T-helper 1 cell treated with Interleukin-12 subunit alpha and Interleukin-12 subunit beta and Interleukin-4 antibody, amounts not matched to agents 30 μg/mL and 1 μg/mL, for 36 hours (primary cell): Measurements from ENCODE around the gene AIFM1.

Experiments used
- H3K27ac Mint-ChIP-seq: one replicate; pipeline ENCODE4 v1.8.0; 2021; ENCODE audit warnings: mild to moderate bottlenecking, mixed read lengths
- H3K27me3 Mint-ChIP-seq: one replicate; pipeline ENCODE4 v1.8.0; 2021; ENCODE audit warnings: low read depth, mixed read lengths
- H3K36me3 Mint-ChIP-seq: one replicate; pipeline ENCODE4 v1.8.0; 2021; ENCODE audit warnings: low read depth, mixed read lengths
- H3K4me1 Mint-ChIP-seq: one replicate; pipeline ENCODE4 v1.8.0; 2021; ENCODE audit warnings: low read depth, mixed read lengths
- H3K4me3 Mint-ChIP-seq: one replicate; pipeline ENCODE4 v1.8.0; 2021; ENCODE audit warnings: mild to moderate bottlenecking, moderate library complexity, mixed read lengths
- H3K9me3 Mint-ChIP-seq: one replicate; pipeline ENCODE4 v1.8.0; 2021; ENCODE audit warnings: mixed read lengths

AIFM1 gene

GRCh38 chrX:130165703-130166502 lies at the start of gene AIFM1:
Gene AIFM1 (minus strand): TSS chrX:130165841. CDS start chrX:130165656, 185 bp downstream.
- H3K27ac Mint-ChIP-seq = peak within 1 kb of the TSS; percentile 96
- H3K4me3 Mint-ChIP-seq = peak within 1 kb of the TSS; percentile 90
- H3K36me3 Mint-ChIP-seq = no peaks in the 10 kb centered on the region
- H3K27me3 Mint-ChIP-seq = no peaks in the 10 kb centered on the region
- no peaks in the 10 kb centered on the region for H3K9me3 Mint-ChIP-seq
- H3K4me1 Mint-ChIP-seq = peaks cover 27% of the 10 kb centered on the region

GRCh38 chrX:130213376-130213775 lies 47.7 kb upstream of the AIFM1 start:
- H3K36me3 Mint-ChIP-seq = peaks cover 23% of the 10 kb centered on the region
- no peaks in the 10 kb centered on the region for H3K27me3 Mint-ChIP-seq
- no peak overlapping the region for H3K4me3 Mint-ChIP-seq
- H3K4me1 Mint-ChIP-seq = peaks cover 12% of the 10 kb centered on the region
- peak overlapping the region; percentile 62 for H3K27ac Mint-ChIP-seq
- H3K9me3 Mint-ChIP-seq = no peaks in the 10 kb centered on the region

- Mint-ChIP-seq H3K27ac (peak overlapping the region; percentile 19), H3K36me3 (peaks cover 22% of the 10 kb centered on the region), H3K4me3 (no peak overlapping the region), H3K9me3 (no peaks in the 10 kb centered on the region), H3K27me3 (no peaks in the 10 kb centered on the region), H3K4me1 (peaks cover 12% of the 10 kb centered on the region)
Observed at GRCh38 chrX:130212371-130212770, 46.7 kb upstream of the AIFM1 start.

GRCh38 chrX:130211415-130212186 lies 46.0 kb upstream of the AIFM1 start:
- H3K4me3 Mint-ChIP-seq = no peak overlapping the region
- no peaks in the 10 kb centered on the region for H3K9me3 Mint-ChIP-seq
- H3K36me3 Mint-ChIP-seq = peaks cover 22% of the 10 kb centered on the region
- peaks cover 12% of the 10 kb centered on the region for H3K4me1 Mint-ChIP-seq
- no peaks in the 10 kb centered on the region for H3K27me3 Mint-ChIP-seq
- peak overlapping the region; percentile 43 for H3K27ac Mint-ChIP-seq

- Mint-ChIP-seq H3K27me3 (no peaks in the 10 kb centered on the region), H3K27ac (no peak overlapping the region), H3K36me3 (peaks cover 9% of the 10 kb centered on the region), H3K4me1 (no peaks in the 10 kb centered on the region), H3K9me3 (no peaks in the 10 kb centered on the region), H3K4me3 (no peak overlapping the region)
Observed at GRCh38 chrX:130204647-130205046, 39.0 kb upstream of the AIFM1 start.

GRCh38 chrX:130197464-130197863 lies 31.8 kb upstream of the AIFM1 start:
- H3K27ac Mint-ChIP-seq = no peak overlapping the region
- H3K4me1 Mint-ChIP-seq = peaks cover under 1% of the 10 kb centered on the region
- no peaks in the 10 kb centered on the region for H3K9me3 Mint-ChIP-seq
- peaks cover 4% of the 10 kb centered on the region for H3K27me3 Mint-ChIP-seq
- H3K4me3 Mint-ChIP-seq = no peak overlapping the region
- no peaks in the 10 kb centered on the region for H3K36me3 Mint-ChIP-seq

GRCh38 chrX:130196466-130196865 lies 30.8 kb upstream of the AIFM1 start:
- H3K27me3 Mint-ChIP-seq = peaks cover 4% of the 10 kb centered on the region
- H3K9me3 Mint-ChIP-seq = no peaks in the 10 kb centered on the region
- H3K4me3 Mint-ChIP-seq = no peak overlapping the region
- H3K36me3 Mint-ChIP-seq = no peaks in the 10 kb centered on the region
- H3K27ac Mint-ChIP-seq = no peak overlapping the region
- peaks cover 2% of the 10 kb centered on the region for H3K4me1 Mint-ChIP-seq

GRCh38 chrX:130190801-130191200 lies 25.2 kb upstream of the AIFM1 start:
- H3K4me1 Mint-ChIP-seq = peaks cover 2% of the 10 kb centered on the region
- H3K9me3 Mint-ChIP-seq = no peaks in the 10 kb centered on the region
- no peak overlapping the region for H3K4me3 Mint-ChIP-seq
- H3K36me3 Mint-ChIP-seq = no peaks in the 10 kb centered on the region
- no peak overlapping the region for H3K27ac Mint-ChIP-seq
- peaks cover 4% of the 10 kb centered on the region for H3K27me3 Mint-ChIP-seq

- Mint-ChIP-seq H3K4me1 (peaks cover 5% of the 10 kb centered on the region), H3K27me3 (no peaks in the 10 kb centered on the region), H3K9me3 (no peaks in the 10 kb centered on the region), H3K36me3 (no peaks in the 10 kb centered on the region), H3K27ac (no peak overlapping the region), H3K4me3 (no peak overlapping the region)
Observed at GRCh38 chrX:130186651-130187050, 21.0 kb upstream of the AIFM1 start.

GRCh38 chrX:130184857-130185256 lies 19.2 kb upstream of the AIFM1 start:
- H3K36me3 Mint-ChIP-seq = peaks cover 2% of the 10 kb centered on the region
- no peak overlapping the region for H3K27ac Mint-ChIP-seq

GRCh38 chrX:130184168-130184567 lies 18.5 kb upstream of the AIFM1 start:
- peak overlapping the region; percentile 46 for H3K4me3 Mint-ChIP-seq
- H3K27ac Mint-ChIP-seq = peak overlapping the region; percentile 59
- no peaks in the 10 kb centered on the region for H3K9me3 Mint-ChIP-seq
- H3K27me3 Mint-ChIP-seq = no peaks in the 10 kb centered on the region
- peaks cover 7% of the 10 kb centered on the region for H3K36me3 Mint-ChIP-seq
- H3K4me1 Mint-ChIP-seq = peaks cover 14% of the 10 kb centered on the region

More at GRCh38 chrX:130184857-130185256, 19.2 kb upstream of the AIFM1 start:
- Mint-ChIP-seq H3K4me1 (peaks cover 9% of the 10 kb centered on the region), H3K4me3 (no peak overlapping the region), H3K9me3 (no peaks in the 10 kb centered on the region), H3K27me3 (no peaks in the 10 kb centered on the region)

- H3K27me3 Mint-ChIP-seq = no peaks in the 10 kb centered on the region
- no peak overlapping the region for H3K4me3 Mint-ChIP-seq
- peaks cover 19% of the 10 kb centered on the region for H3K36me3 Mint-ChIP-seq
- H3K4me1 Mint-ChIP-seq = peaks cover 36% of the 10 kb centered on the region
- H3K9me3 Mint-ChIP-seq = no peaks in the 10 kb centered on the region
- H3K27ac Mint-ChIP-seq = no peak overlapping the region
Observed at GRCh38 chrX:130179579-130180215, 14.1 kb upstream of the AIFM1 start.

GRCh38 chrX:130179170-130179569 lies 13.5 kb upstream of the AIFM1 start:
- Mint-ChIP-seq H3K9me3 (no peaks in the 10 kb centered on the region), H3K27ac (no peak overlapping the region), H3K27me3 (no peaks in the 10 kb centered on the region), H3K36me3 (peaks cover 19% of the 10 kb centered on the region), H3K4me3 (no peak overlapping the region), H3K4me1 (peaks cover 35% of the 10 kb centered on the region)

GRCh38 chrX:130176942-130177341 lies 11.3 kb upstream of the AIFM1 start:
- peaks cover 40% of the 10 kb centered on the region for H3K4me1 Mint-ChIP-seq

More at GRCh38 chrX:130176942-130177341, 11.3 kb upstream of the AIFM1 start:
- Mint-ChIP-seq H3K4me3 (no peak overlapping the region), H3K27ac (peak overlapping the region; percentile 47), H3K36me3 (peaks cover 22% of the 10 kb centered on the region), H3K9me3 (no peaks in the 10 kb centered on the region), H3K27me3 (no peaks in the 10 kb centered on the region)
